ENCODE measurements around the gene PCDHGC5.

Gene PCDHGC5

DNA sequence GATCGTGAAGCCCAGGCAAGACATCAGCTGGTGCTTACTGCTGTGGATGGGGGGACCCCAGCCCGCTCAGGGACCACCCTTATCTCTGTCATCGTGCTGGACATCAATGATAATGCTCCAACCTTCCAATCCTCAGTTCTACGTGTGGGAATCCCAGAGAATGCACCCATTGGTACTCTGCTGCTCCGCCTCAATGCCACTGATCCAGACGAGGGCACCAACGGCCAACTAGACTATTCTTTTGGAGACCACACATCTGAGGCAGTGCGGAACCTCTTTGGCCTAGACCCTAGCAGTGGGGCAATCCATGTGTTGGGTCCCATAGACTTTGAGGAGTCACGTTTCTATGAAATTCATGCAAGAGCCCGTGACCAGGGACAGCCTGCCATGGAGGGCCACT is 960 bp downstream of the PCDHGC5 start:
- TF ChIP-seq TAF1 (IDR thresholded peaks at IDR 0.05; ENCODE audit: borderline replicate concordance, insufficient read depth, low read length) (no peak), POLR2AphosphoS5 (IDR thresholded peaks at IDR 0.05; ENCODE audit: low read depth, low read length) (no peak), SIN3A (IDR thresholded peaks at IDR 0.05; ENCODE audit: borderline replicate concordance, insufficient read depth, low read length) (no peak), FOXP2 (optimal IDR thresholded peaks at IDR 0.05; ENCODE audit: borderline replicate concordance, extremely low read depth, extremely low read length, insufficient read depth) (no peak)
- TF ChIP-seq, protein P1, sequence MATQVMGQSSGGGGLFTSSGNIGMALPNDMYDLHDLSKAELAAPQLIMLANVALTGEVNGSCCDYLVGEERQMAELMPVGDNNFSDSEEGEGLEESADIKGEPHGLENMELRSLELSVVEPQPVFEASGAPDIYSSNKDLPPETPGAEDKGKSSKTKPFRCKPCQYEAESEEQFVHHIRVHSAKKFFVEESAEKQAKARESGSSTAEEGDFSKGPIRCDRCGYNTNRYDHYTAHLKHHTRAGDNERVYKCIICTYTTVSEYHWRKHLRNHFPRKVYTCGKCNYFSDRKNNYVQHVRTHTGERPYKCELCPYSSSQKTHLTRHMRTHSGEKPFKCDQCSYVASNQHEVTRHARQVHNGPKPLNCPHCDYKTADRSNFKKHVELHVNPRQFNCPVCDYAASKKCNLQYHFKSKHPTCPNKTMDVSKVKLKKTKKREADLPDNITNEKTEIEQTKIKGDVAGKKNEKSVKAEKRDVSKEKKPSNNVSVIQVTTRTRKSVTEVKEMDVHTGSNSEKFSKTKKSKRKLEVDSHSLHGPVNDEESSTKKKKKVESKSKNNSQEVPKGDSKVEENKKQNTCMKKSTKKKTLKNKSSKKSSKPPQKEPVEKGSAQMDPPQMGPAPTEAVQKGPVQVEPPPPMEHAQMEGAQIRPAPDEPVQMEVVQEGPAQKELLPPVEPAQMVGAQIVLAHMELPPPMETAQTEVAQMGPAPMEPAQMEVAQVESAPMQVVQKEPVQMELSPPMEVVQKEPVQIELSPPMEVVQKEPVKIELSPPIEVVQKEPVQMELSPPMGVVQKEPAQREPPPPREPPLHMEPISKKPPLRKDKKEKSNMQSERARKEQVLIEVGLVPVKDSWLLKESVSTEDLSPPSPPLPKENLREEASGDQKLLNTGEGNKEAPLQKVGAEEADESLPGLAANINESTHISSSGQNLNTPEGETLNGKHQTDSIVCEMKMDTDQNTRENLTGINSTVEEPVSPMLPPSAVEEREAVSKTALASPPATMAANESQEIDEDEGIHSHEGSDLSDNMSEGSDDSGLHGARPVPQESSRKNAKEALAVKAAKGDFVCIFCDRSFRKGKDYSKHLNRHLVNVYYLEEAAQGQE (IDR thresholded peaks at IDR 0.05; ENCODE audit: insufficient read depth in 1 of 2, low read depth in 2 of 2, low read length in 2 of 2): no peak

DNA sequence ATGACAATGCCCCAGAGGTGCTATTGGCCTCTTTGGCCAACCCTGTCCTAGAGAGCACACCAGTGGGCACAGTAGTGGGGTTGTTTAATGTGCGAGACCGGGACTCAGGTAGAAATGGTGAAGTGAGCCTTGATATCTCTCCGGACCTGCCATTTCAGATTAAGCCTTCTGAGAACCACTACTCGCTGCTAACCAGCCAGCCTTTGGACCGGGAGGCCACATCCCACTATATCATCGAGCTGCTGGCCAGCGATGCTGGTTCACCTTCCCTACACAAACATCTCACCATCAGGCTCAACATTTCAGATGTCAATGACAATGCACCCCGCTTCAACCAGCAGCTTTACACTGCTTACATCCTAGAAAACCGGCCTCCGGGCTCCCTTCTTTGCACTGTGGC is 1.4 kb downstream of the PCDHGC5 start:
- TF ChIP-seq FOXP2 (optimal IDR thresholded peaks at IDR 0.05; ENCODE audit: borderline replicate concordance, extremely low read depth, extremely low read length, insufficient read depth) (no peak), SIN3A (IDR thresholded peaks at IDR 0.05; ENCODE audit: borderline replicate concordance, insufficient read depth, low read length) (no peak), TAF1 (IDR thresholded peaks at IDR 0.05; ENCODE audit: borderline replicate concordance, insufficient read depth, low read length) (no peak), POLR2AphosphoS5 (IDR thresholded peaks at IDR 0.05; ENCODE audit: low read depth, low read length) (no peak)
- TF ChIP-seq, protein P1 (IDR thresholded peaks at IDR 0.05; ENCODE audit: insufficient read depth in 1 of 2, low read depth in 2 of 2, low read length in 2 of 2): no peak

DNA sequence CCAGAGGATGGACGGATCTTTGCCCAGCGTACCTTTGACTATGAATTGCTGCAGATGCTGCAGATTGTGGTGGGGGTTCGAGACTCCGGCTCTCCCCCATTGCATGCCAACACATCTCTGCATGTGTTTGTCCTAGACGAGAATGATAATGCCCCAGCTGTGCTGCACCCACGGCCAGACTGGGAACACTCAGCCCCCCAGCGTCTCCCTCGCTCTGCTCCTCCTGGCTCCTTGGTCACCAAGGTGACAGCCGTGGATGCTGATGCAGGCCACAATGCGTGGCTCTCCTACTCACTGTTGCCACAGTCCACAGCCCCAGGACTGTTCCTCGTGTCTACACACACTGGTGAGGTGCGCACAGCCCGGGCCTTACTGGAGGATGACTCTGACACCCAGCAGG is 1.9 kb downstream of the PCDHGC5 start:
- TF ChIP-seq, protein P1 (IDR thresholded peaks at IDR 0.05; ENCODE audit: insufficient read depth in 1 of 2, low read depth in 2 of 2, low read length in 2 of 2): no peak
- TF ChIP-seq SIN3A (IDR thresholded peaks at IDR 0.05; ENCODE audit: borderline replicate concordance, insufficient read depth, low read length): no peak
- no peak for TF ChIP-seq TAF1 (IDR thresholded peaks at IDR 0.05; ENCODE audit: borderline replicate concordance, insufficient read depth, low read length)
- TF ChIP-seq FOXP2 (optimal IDR thresholded peaks at IDR 0.05; ENCODE audit: borderline replicate concordance, extremely low read depth, extremely low read length, insufficient read depth): no peak
- TF ChIP-seq POLR2AphosphoS5 (IDR thresholded peaks at IDR 0.05; ENCODE audit: low read depth, low read length): no peak

DNA sequence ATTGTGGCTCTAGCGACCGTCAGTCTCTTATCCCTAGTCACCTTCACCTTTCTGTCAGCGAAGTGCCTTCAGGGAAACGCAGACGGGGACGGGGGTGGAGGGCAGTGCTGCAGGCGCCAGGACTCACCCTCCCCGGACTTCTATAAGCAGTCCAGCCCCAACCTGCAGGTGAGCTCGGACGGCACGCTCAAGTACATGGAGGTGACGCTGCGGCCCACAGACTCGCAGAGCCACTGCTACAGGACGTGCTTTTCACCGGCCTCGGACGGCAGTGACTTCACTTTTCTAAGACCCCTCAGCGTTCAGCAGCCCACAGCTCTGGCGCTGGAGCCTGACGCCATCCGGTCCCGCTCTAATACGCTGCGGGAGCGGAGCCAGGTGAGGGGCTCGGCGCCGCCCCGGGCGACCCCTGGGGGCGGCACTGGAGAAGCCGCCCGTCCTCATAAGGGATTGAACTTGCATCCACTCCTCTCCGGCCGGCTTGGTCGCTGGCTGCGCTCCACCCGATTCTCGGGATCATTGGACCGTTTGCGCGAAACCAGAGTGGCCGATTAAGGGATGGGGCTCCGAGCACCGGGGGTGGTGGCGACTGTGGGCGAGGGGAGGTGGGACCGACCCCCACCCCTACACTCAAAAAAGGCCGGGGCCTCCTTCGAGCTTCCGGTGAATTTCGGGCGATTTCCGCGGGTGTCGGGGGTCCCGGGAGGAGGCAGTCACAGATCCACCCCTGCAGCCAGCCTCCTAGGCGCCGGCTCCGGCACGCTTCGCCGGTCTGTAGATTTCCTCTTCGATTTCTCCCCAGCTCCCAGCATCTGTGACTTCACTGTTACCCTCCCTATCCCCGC is 2.7 kb downstream of the PCDHGC5 start:
- TF ChIP-seq POLR2AphosphoS5 (IDR thresholded peaks at IDR 0.05; ENCODE audit: low read depth, low read length): no peak
- TF ChIP-seq, protein P1 (IDR thresholded peaks at IDR 0.05; ENCODE audit: insufficient read depth in 1 of 2, low read depth in 2 of 2, low read length in 2 of 2): no peak
- TF ChIP-seq SIN3A (IDR thresholded peaks at IDR 0.05; ENCODE audit: borderline replicate concordance, insufficient read depth, low read length): no peak
- no peak for TF ChIP-seq FOXP2 (optimal IDR thresholded peaks at IDR 0.05; ENCODE audit: borderline replicate concordance, extremely low read depth, extremely low read length, insufficient read depth)
- TF ChIP-seq TAF1 (IDR thresholded peaks at IDR 0.05; ENCODE audit: borderline replicate concordance, insufficient read depth, low read length): no peak
